ENCODE results near the gene YAE1. TPM values are rescaled to one million over a fixed set of nuclear protein-coding genes. Genes with fewer than 3 reads are reported as not detected.

The YAE1 gene
- total RNA-seq, 2 donors from 2014 or later: 9.8 to 28.3 TPM

GRCh38 chr7:39583539-39583938 is 17.3 kb downstream of the YAE1 start:
- no peaks in the 10 kb centered on the region for H3K27me3 ChIP-seq (replicated peaks; ENCODE audit: insufficient read depth)
- no peaks in the 10 kb centered on the region for H3K9me3 ChIP-seq
- TF ChIP-seq POLR2AphosphoS5 (IDR thresholded peaks at IDR 0.05) (no peak), POLR2A (IDR thresholded peaks at IDR 0.05) (no peak), CTCF (IDR thresholded peaks at IDR 0.05) (no peak)
- H3K36me3 ChIP-seq: no peaks in the 10 kb centered on the region
- no peak overlapping the region for H3K4me3 ChIP-seq
- intact Hi-C loops (cut with DNase I): loop anchor here (1.0 kb wide), 1 partner anchor 162 kb away; no protein-coding TSS in a partner anchor
- H3K27ac ChIP-seq: no peak overlapping the region
- H3K4me1 ChIP-seq (replicated peaks): no peaks in the 10 kb centered on the region
- WGBS: 68% methylated on average over 2 of the region's 2 CpGs
- DNase-seq (ENCODE audit: low spot score): no peak

- TF ChIP-seq CTCF (IDR thresholded peaks at IDR 0.05) (no peak), POLR2A (IDR thresholded peaks at IDR 0.05) (no peak)
- Histone ChIP-seq H3K27me3 (replicated peaks; ENCODE audit: insufficient read depth) (no peaks in the 10 kb centered on the region), H3K4me3 (no peak overlapping the region), H3K27ac (no peak overlapping the region), H3K9me3 (no peaks in the 10 kb centered on the region), H3K4me1 (replicated peaks) (no peaks in the 10 kb centered on the region), H3K36me3 (no peaks in the 10 kb centered on the region)
- intact Hi-C loops (cut with DNase I): no loop called here
- DNase-seq (ENCODE audit: low spot score): no peak
These were observed 21.2 kb downstream of the YAE1 start for GRCh38 chr7:39587393-39587792.

- intact Hi-C loops (cut with DNase I): no loop called here
- Histone ChIP-seq H3K4me1 (replicated peaks) (no peaks in the 10 kb centered on the region), H3K27me3 (replicated peaks; ENCODE audit: insufficient read depth) (no peaks in the 10 kb centered on the region), H3K27ac (no peak overlapping the region), H3K36me3 (no peaks in the 10 kb centered on the region), H3K4me3 (no peak overlapping the region), H3K9me3 (no peaks in the 10 kb centered on the region)
- WGBS: 62% methylated on average over 5 of the region's 5 CpGs
- no peak for DNase-seq (ENCODE audit: low spot score)
- TF ChIP-seq POLR2A (IDR thresholded peaks at IDR 0.05) (no peak), POLR2AphosphoS5 (IDR thresholded peaks at IDR 0.05) (no peak), CTCF (IDR thresholded peaks at IDR 0.05) (no peak)
These were observed 22.2 kb downstream of the YAE1 start for GRCh38 chr7:39588416-39588815.

- Histone ChIP-seq H3K27ac (no peak overlapping the region), H3K36me3 (no peaks in the 10 kb centered on the region), H3K4me3 (no peak overlapping the region), H3K4me1 (replicated peaks) (no peaks in the 10 kb centered on the region), H3K9me3 (no peaks in the 10 kb centered on the region), H3K27me3 (replicated peaks; ENCODE audit: insufficient read depth) (no peaks in the 10 kb centered on the region)
- TF ChIP-seq POLR2A (IDR thresholded peaks at IDR 0.05): no peak
- TF ChIP-seq POLR2AphosphoS5 (IDR thresholded peaks at IDR 0.05): no peak
- TF ChIP-seq CTCF (IDR thresholded peaks at IDR 0.05): no peak
- 59% methylated on average over 7 of the region's 7 CpGs for WGBS
- no peak for DNase-seq (ENCODE audit: low spot score)
- intact Hi-C loops (cut with DNase I): no loop called here
These were observed 23.3 kb downstream of the YAE1 start for GRCh38 chr7:39589323-39590111.

GRCh38 chr7:39592586-39592985 is 26.4 kb downstream of the YAE1 start:
- Histone ChIP-seq H3K27me3 (replicated peaks; ENCODE audit: insufficient read depth) (no peaks in the 10 kb centered on the region), H3K27ac (no peak overlapping the region), H3K4me1 (replicated peaks) (no peaks in the 10 kb centered on the region), H3K4me3 (no peak overlapping the region), H3K9me3 (no peaks in the 10 kb centered on the region), H3K36me3 (no peaks in the 10 kb centered on the region)
- no peak for DNase-seq (ENCODE audit: low spot score)
- intact Hi-C loops (cut with DNase I): no loop called here
- no peak for TF ChIP-seq POLR2A (IDR thresholded peaks at IDR 0.05)
- WGBS: 7% methylated on average over 2 of the region's 2 CpGs
